GM13977 (cell line): ENCODE data around the gene GALNT17.

Source experiments
- DNase-seq: peaks from one replicate; pipeline ENCODE4 v3.0.0; 2012; ENCODE audit warnings: low spot score
- CTCF ChIP-seq: IDR thresholded peaks from 2 replicates; pipeline ENCODE4 v1.5.1; 2012; ENCODE audit warnings: mild to moderate bottlenecking, control low read depth; ENCODE audit not compliant: insufficient read depth; ENCODE audit errors: extremely low read depth, missing control alignments
- in situ Hi-C: fragments of 300-500 bp; cut with MboI; formaldehyde crosslinking; loops from one replicate; pipeline ENCODE4 v1.12.0; 2022; ENCODE audit warnings: low sequenced_read_pairs, low pct_unique_long_range_greater_than_20kb, mixed read lengths, inconsistent platforms; ENCODE audit not compliant: unreplicated experiment

The GALNT17 gene

DNA sequence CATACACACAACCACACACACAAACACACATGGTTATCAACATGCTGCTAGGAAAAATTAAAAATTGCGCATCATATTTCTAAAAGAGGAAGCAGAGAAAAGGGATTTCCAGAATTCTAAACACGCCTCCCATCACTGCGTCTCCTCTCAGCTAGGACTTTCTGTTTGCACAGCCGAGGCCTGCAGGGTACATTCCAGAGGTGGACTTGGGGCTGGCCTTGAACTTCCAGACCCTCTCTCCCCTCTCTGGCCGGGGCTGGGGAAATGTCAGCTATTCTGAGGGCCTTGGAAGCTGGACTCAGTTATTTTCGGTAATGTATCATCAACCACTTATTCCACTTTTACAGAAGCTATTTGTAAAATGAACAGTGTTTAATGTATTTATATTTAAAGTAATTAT lies 168.7 kb downstream of the GALNT17 start:
- no peak for TF ChIP-seq CTCF
- no peak for DNase-seq
- in situ Hi-C loops, result no loop called here

GRCh38 chr7:71301167-71301566 lies 169.2 kb downstream of the GALNT17 start:
- TF ChIP-seq CTCF, result no peak
- no peak for DNase-seq
- in situ Hi-C loops, result no loop called here

- no peak for TF ChIP-seq CTCF
- in situ Hi-C loops, result no loop called here
- no peak for DNase-seq
Observed at GRCh38 chr7:71303566-71303965, 171.6 kb downstream of the GALNT17 start.

- in situ Hi-C loops, result no loop called here
- DNase-seq, result no peak
- TF ChIP-seq CTCF, result no peak
Observed at GRCh38 chr7:71308096-71308495, 176.2 kb downstream of the GALNT17 start.

DNA sequence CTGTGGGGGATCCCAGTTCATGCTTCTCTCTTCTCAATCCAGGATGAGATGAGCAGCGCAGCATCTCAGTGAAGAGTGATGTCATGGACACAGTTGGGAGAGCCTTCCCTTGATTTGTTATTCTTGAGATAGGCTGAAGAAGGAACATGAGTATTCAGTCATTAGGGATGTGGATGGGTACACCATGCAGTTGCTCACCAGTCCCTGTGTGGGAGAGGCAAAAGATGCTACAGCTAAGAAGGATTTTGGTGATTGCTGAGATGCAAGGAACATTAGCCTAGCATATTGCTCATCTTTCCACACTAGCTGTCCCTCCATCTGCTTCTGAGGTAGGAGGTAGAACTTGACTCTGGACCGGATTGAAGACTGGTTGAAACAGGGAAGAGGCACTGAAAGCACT lies 179.6 kb downstream of the GALNT17 start:
- in situ Hi-C loops, result no loop called here
- no peak for TF ChIP-seq CTCF
- no peak for DNase-seq

DNA sequence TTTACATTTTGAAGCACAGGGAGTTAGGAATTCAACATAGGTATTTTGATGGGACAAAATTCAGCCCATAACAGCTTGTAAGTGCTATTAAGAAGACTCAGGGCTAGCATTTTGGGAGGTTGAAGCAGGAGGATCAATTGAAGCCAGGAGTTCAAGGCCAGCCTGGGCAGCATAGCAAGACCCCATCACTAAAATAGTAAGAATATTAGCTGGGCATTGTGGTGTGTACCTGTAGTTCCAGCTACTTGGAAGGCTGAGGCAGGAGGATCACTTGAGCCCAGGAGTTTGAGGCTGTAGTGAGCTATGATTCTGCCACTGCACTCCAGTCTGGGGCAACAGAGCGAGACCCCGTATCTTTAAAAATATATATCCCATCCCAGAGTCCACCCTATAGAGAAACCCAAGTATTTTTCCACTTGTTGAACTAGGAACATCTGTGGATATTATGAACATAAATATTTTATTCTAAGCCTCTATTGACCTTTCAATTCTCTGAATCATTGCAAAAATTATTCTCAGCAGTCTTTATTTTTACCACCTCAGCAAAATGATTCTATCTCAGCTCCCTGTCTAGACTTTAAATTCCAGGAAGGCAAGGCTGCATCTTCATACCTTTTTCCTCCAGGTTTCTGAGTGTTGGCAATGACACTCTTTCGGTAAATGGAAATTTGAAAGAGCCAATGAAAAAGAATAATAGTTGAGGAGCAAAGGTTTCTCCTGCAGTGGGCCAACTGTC lies 181.0 kb downstream of the GALNT17 start:
- in situ Hi-C loops, result no loop called here
- no peak for TF ChIP-seq CTCF
- no peak for DNase-seq
